Uterus (tissue), 4 donors: ENCODE measurements around the gene GSPT1. TPM values are rescaled to one million over a fixed set of nuclear protein-coding genes. Genes with fewer than 3 reads are reported as not detected.

Experiments used
- DNase-seq, 2 donors: peaks; one replicate each; pipeline ENCODE4 v3.0.0-alpha.2; 2019 to 2020
- H3K27ac ChIP-seq, 2 donors: fragments of 200-600 bp; sonication (generic); 1 replicate in 1 of 2; 2 replicates in 1 of 2; pipeline ENCODE4 v1.5.1; 2016 to 2018
- H3K27me3 ChIP-seq, 2 donors: fragments of 200-600 bp; sonication (generic); one replicate each; pipeline ENCODE4 v1.5.1; 2018 to 2019; ENCODE audit warnings: control low read depth in 1 of 2
- H3K36me3 ChIP-seq, 2 donors: fragments of 200-600 bp; sonication (generic); one replicate each; pipeline ENCODE4 v1.5.1; 2019; ENCODE audit warnings: control low read depth in 1 of 2
- H3K4me1 ChIP-seq, 2 donors: fragments of 200-600 bp; sonication (generic); one replicate each; pipeline ENCODE4 v1.5.1; 2018 to 2019; ENCODE audit warnings: control low read depth in 1 of 2
- H3K4me3 ChIP-seq, 2 donors: fragments of 200-600 bp; sonication (generic); 1 replicate in 1 of 2; 2 replicates in 1 of 2; pipeline ENCODE4 v1.5.1; 2018 to 2019; ENCODE audit warnings: mild to moderate bottlenecking in 1 of 2
- H3K9me3 ChIP-seq, 2 donors: fragments of 200-600 bp; sonication (generic); one replicate each; pipeline ENCODE4 v1.5.1; 2019; ENCODE audit warnings: control low read depth in 1 of 2
- CTCF ChIP-seq, 4 experiments: fragments of 200-600 bp in 2 of 4; fragments of 450-650 bp in 2 of 4; sonication (generic) in 2 of 4; IDR thresholded peaks; one replicate each; pipeline ENCODE4 v1.5.1; 2016 to 2019; ENCODE audit warnings: antibody characterized with exemption in 4 of 4, mild to moderate bottlenecking in 2 of 4, moderate library complexity in 1 of 4
- POLR2A ChIP-seq, 2 donors: fragments of 450-650 bp; IDR thresholded peaks; one replicate each; pipeline ENCODE4 v1.6.1; 2016; ENCODE audit warnings: antibody characterized with exemption in 2 of 2, mild to moderate bottlenecking in 1 of 2, moderate library complexity in 1 of 2
- intact Hi-C: fragments of 100-400 bp; cut with DNase I; formaldehyde crosslinking; loops from one replicate; pipeline ENCODE4 v1.15.1; 2023; ENCODE audit warnings: low total_unique reads
- total RNA-seq, 4 donors: library from RNA; depleted of rRNA in 3 of 4; stranded (reverse); fragments of >200 nt in 3 of 4; gene quantifications; one replicate each; pipeline versions ENCODE4 v1.1.0 to v1.2.4, GENCODE V29; 2014 to 2023
- donor health status: DM: yes; HTN: yes; CAD: no.

GSPT1 gene
- total RNA-seq, 4 donors from 2014 or later: 33.2 to 73.7 (median 64.7) TPM

GRCh38 chr16:11848842-11849241 is 66.9 kb downstream of the GSPT1 start:
- peaks cover 8 to 18% of the 10 kb centered on the region in 2 donors for H3K4me1 ChIP-seq
- peaks cover 0 to 4% of the 10 kb centered on the region in 2 donors for H3K36me3 ChIP-seq
- no peaks in the 10 kb centered on the region for H3K27me3 ChIP-seq
- DNase-seq: no peak
- no peaks in the 10 kb centered on the region for H3K9me3 ChIP-seq
- intact Hi-C loops: no loop called here
- TF ChIP-seq CTCF (IDR thresholded peaks at IDR 0.05): no peak
- no peak overlapping the region for H3K4me3 ChIP-seq
- no peak overlapping the region for H3K27ac ChIP-seq

GRCh38 chr16:11844499-11844898 is 71.3 kb downstream of the GSPT1 start:
- Histone ChIP-seq H3K9me3 (no peaks in the 10 kb centered on the region), H3K4me1 (peaks cover 0 to under 1% of the 10 kb centered on the region in 2 donors), H3K4me3 (no peak overlapping the region), H3K27me3 (no peaks in the 10 kb centered on the region), H3K36me3 (peaks cover 0 to 4% of the 10 kb centered on the region in 2 donors), H3K27ac (no peak overlapping the region)
- intact Hi-C loops: no loop called here
- no peak for DNase-seq
- TF ChIP-seq POLR2A (IDR thresholded peaks at IDR 0.05): no peak

GRCh38 chr16:11843861-11844260 is 71.9 kb downstream of the GSPT1 start:
- TF ChIP-seq POLR2A (IDR thresholded peaks at IDR 0.05) (no peak), CTCF (IDR thresholded peaks at IDR 0.05) (no peak)
- H3K27me3 ChIP-seq: no peaks in the 10 kb centered on the region
- H3K4me3 ChIP-seq: no peak overlapping the region
- no peaks in the 10 kb centered on the region for H3K4me1 ChIP-seq
- no peak for DNase-seq
- peaks cover 0 to 4% of the 10 kb centered on the region in 2 donors for H3K36me3 ChIP-seq
- intact Hi-C loops: no loop called here
- no peak overlapping the region for H3K27ac ChIP-seq
- no peaks in the 10 kb centered on the region for H3K9me3 ChIP-seq

- no peak for DNase-seq
- intact Hi-C loops: no loop called here
- no peaks in the 10 kb centered on the region for H3K27me3 ChIP-seq
- H3K9me3 ChIP-seq: no peaks in the 10 kb centered on the region
- no peak for TF ChIP-seq POLR2A (IDR thresholded peaks at IDR 0.05)
- TF ChIP-seq CTCF (IDR thresholded peaks at IDR 0.05): no peak
- H3K27ac ChIP-seq: no peak overlapping the region
- H3K36me3 ChIP-seq: peaks cover 0 to 4% of the 10 kb centered on the region in 2 donors
- no peaks in the 10 kb centered on the region for H3K4me1 ChIP-seq
- no peak overlapping the region for H3K4me3 ChIP-seq
These were observed 72.5 kb downstream of the GSPT1 start for GRCh38 chr16:11843206-11843605.

- Histone ChIP-seq H3K36me3 (no peaks in the 10 kb centered on the region), H3K4me1 (no peaks in the 10 kb centered on the region), H3K4me3 (no peak overlapping the region), H3K9me3 (no peaks in the 10 kb centered on the region), H3K27ac (no peak overlapping the region), H3K27me3 (no peaks in the 10 kb centered on the region)
- intact Hi-C loops: no loop called here
- TF ChIP-seq CTCF (IDR thresholded peaks at IDR 0.05) (no peak), POLR2A (IDR thresholded peaks at IDR 0.05) (no peak)
- no peak for DNase-seq
These were observed 74.7 kb downstream of the GSPT1 start for GRCh38 chr16:11841026-11841425.

GRCh38 chr16:11836650-11837244 is 79.0 kb downstream of the GSPT1 start:
- Histone ChIP-seq H3K4me1 (no peaks in the 10 kb centered on the region), H3K36me3 (no peaks in the 10 kb centered on the region), H3K9me3 (no peaks in the 10 kb centered on the region), H3K27me3 (no peaks in the 10 kb centered on the region), H3K4me3 (no peak overlapping the region), H3K27ac (no peak overlapping the region)
- DNase-seq: no peak
- TF ChIP-seq CTCF (IDR thresholded peaks at IDR 0.05) (no peak), POLR2A (IDR thresholded peaks at IDR 0.05) (no peak)
- intact Hi-C loops: no loop called here
